Gastroesophageal sphincter (tissue), 3 donors: ENCODE results near the gene SQSTM1.

Source experiments
- CTCF ChIP-seq, 4 experiments: fragments of 200-600 bp in 2 of 4; fragments of 450-650 bp in 2 of 4; sonication (generic) in 1 of 4; IDR thresholded peaks; one replicate each; pipeline ENCODE4 v1.5.1; 2017 to 2019; ENCODE audit warnings: antibody characterized with exemption in 4 of 4, mild to moderate bottlenecking in 2 of 4, moderate library complexity in 2 of 4
- EP300 ChIP-seq: sonication (generic); formaldehyde crosslinking; IDR thresholded peaks from one replicate; pipeline ENCODE4 v1.6.1; 2017; ENCODE audit warnings: antibody characterized with exemption, mild to moderate bottlenecking
- POLR2A ChIP-seq, 2 donors: fragments of 450-650 bp; IDR thresholded peaks; one replicate each; pipeline ENCODE4 v1.6.1; 2017; ENCODE audit warnings: antibody characterized with exemption in 2 of 2, mild to moderate bottlenecking in 2 of 2, moderate library complexity in 1 of 2
- POLR2AphosphoS5 ChIP-seq: sonication (generic); formaldehyde crosslinking; IDR thresholded peaks from one replicate; pipeline ENCODE4 v1.6.1; 2017; ENCODE audit warnings: antibody characterized with exemption

- no peak for TF ChIP-seq EP300
- TF ChIP-seq CTCF (IDR thresholded peaks at IDR 0.05), result no peak
- TF ChIP-seq POLR2AphosphoS5, result no peak
- TF ChIP-seq POLR2A (IDR thresholded peaks at IDR 0.05), result no peak
These were observed 33.8 kb upstream of the SQSTM1 start for GRCh38 chr5:179786861-179787260.
